Measurements from ENCODE around the gene ZNF296. TPM values are rescaled to one million over a fixed set of nuclear protein-coding genes. Genes with fewer than 3 reads are reported as not detected.
A peak's percentile ranks its signal among the peaks of the same experiment; 100 is the strongest.

The ZNF296 gene
- total and polyA plus RNA-seq, 2 experiments from 2014 or later: 1.2 TPM; not detected in 1

- Histone ChIP-seq H3K4me1 (ENCODE audit: insufficient read depth) (peaks cover 72% of the 10 kb centered on the region), H3K9me3 (ENCODE audit: low read depth) (no peaks in the 10 kb centered on the region), H3K27me3 (no peaks in the 10 kb centered on the region), H4K20me1 (ENCODE audit: insufficient read depth, poor library complexity, severe bottlenecking) (peaks cover 49% of the 10 kb centered on the region), H3K27ac (peak overlapping the region; percentile 94), H3K79me2 (peaks cover 96% of the 10 kb centered on the region), H3K4me3 (no peak overlapping the region), H3K4me2 (peak overlapping the region; percentile 65), H2AFZ (no peak overlapping the region), H3K36me3 (replicated peaks; ENCODE audit: insufficient read depth, low read depth) (no peaks in the 10 kb centered on the region), H3K9me2 (replicated peaks; ENCODE audit: insufficient read depth) (no peaks in the 10 kb centered on the region)
- TF ChIP-seq EZH2phosphoT487 (IDR thresholded peaks at IDR 0.05; ENCODE audit: low read depth, severe bottlenecking, unreplicated experiment) (no peak), CTCF (IDR thresholded peaks at IDR 0.05; ENCODE audit: poor library complexity) (no peak), EZH2 (IDR thresholded peaks at IDR 0.05; ENCODE audit: borderline replicate concordance) (no peak)
- peak; percentile 92 for DNase-seq (ENCODE audit: low spot score)
- 64% methylated on average over 16 of the region's 16 CpGs for WGBS (ENCODE audit: low lambda C conversion rate, missing lambda C conversion rate)
These were observed 21.7 kb upstream of the ZNF296 start for GRCh38 chr19:45097776-45098520.

- Histone ChIP-seq H3K4me1 (ENCODE audit: insufficient read depth) (peaks cover 66% of the 10 kb centered on the region), H3K9me2 (replicated peaks; ENCODE audit: insufficient read depth) (no peaks in the 10 kb centered on the region), H3K9me3 (ENCODE audit: low read depth) (no peaks in the 10 kb centered on the region), H3K4me3 (no peak overlapping the region), H3K4me2 (peak overlapping the region; percentile 65), H3K36me3 (replicated peaks; ENCODE audit: insufficient read depth, low read depth) (no peaks in the 10 kb centered on the region), H3K27me3 (no peaks in the 10 kb centered on the region), H2AFZ (no peak overlapping the region), H3K79me2 (peaks cover 91% of the 10 kb centered on the region), H4K20me1 (ENCODE audit: insufficient read depth, poor library complexity, severe bottlenecking) (peaks cover 43% of the 10 kb centered on the region), H3K27ac (peak overlapping the region; percentile 94)
- no peak for DNase-seq (ENCODE audit: low spot score)
- TF ChIP-seq EZH2phosphoT487 (IDR thresholded peaks at IDR 0.05; ENCODE audit: low read depth, severe bottlenecking, unreplicated experiment): no peak
- no peak for TF ChIP-seq EZH2 (IDR thresholded peaks at IDR 0.05; ENCODE audit: borderline replicate concordance)
- no peak for TF ChIP-seq CTCF (IDR thresholded peaks at IDR 0.05; ENCODE audit: poor library complexity)
- 75% methylated on average over 7 of the region's 7 CpGs for WGBS (ENCODE audit: low lambda C conversion rate, missing lambda C conversion rate)
These were observed 21.1 kb upstream of the ZNF296 start for GRCh38 chr19:45097450-45097775.

GRCh38 chr19:45096700-45097099, 20.4 kb upstream of the ZNF296 start:
- no peaks in the 10 kb centered on the region for H3K9me2 ChIP-seq (replicated peaks; ENCODE audit: insufficient read depth)
- DNase-seq (ENCODE audit: low spot score): no peak
- no peaks in the 10 kb centered on the region for H3K9me3 ChIP-seq (ENCODE audit: low read depth)
- H3K27ac ChIP-seq: no peak overlapping the region
- H3K4me2 ChIP-seq: peak overlapping the region; percentile 65
- H4K20me1 ChIP-seq (ENCODE audit: insufficient read depth, poor library complexity, severe bottlenecking): peaks cover 36% of the 10 kb centered on the region
- H3K4me1 ChIP-seq (ENCODE audit: insufficient read depth): peaks cover 59% of the 10 kb centered on the region
- H3K36me3 ChIP-seq (replicated peaks; ENCODE audit: insufficient read depth, low read depth): no peaks in the 10 kb centered on the region
- WGBS (ENCODE audit: low lambda C conversion rate, missing lambda C conversion rate): 96% methylated on average over 7 of the region's 7 CpGs
- H3K27me3 ChIP-seq: no peaks in the 10 kb centered on the region
- H2AFZ ChIP-seq: no peak overlapping the region
- peaks cover 84% of the 10 kb centered on the region for H3K79me2 ChIP-seq
- H3K4me3 ChIP-seq: no peak overlapping the region
- TF ChIP-seq CTCF (IDR thresholded peaks at IDR 0.05; ENCODE audit: poor library complexity) (no peak), EZH2phosphoT487 (IDR thresholded peaks at IDR 0.05; ENCODE audit: low read depth, severe bottlenecking, unreplicated experiment) (no peak), EZH2 (IDR thresholded peaks at IDR 0.05; ENCODE audit: borderline replicate concordance) (no peak)
